ENCODE results near the gene PDZRN3. TPM values are rescaled to one million over a fixed set of nuclear protein-coding genes. Genes with fewer than 3 reads are reported as not detected.

The PDZRN3 gene
- total and polyA plus RNA-seq, 2 donors (not counting 3 experiments of a cell fraction or from before 2014, with no cell fraction given) = not detected

- Histone ChIP-seq H3K27me3 (ENCODE audit: control insufficient read depth in 2 of 2, insufficient read depth in 2 of 2, low read length in 2 of 2) (no peaks in the 10 kb centered on the region), H3K36me3 (ENCODE audit: control insufficient read depth in 2 of 2, extremely low read depth in 1 of 2, insufficient read depth in 2 of 2, low read length in 2 of 2) (no peaks in the 10 kb centered on the region), H3K4me3 (replicated peaks in 1 of 3; ENCODE audit: insufficient read depth in 1 of 3, low read depth in 1 of 3, low read length in 3 of 3) (no peak overlapping the region), H3K4me2 (ENCODE audit: insufficient read depth, low read length) (no peak overlapping the region), H4K20me1 (replicated peaks; ENCODE audit: control insufficient read depth, extremely low read depth, insufficient read depth, low read length) (no peaks in the 10 kb centered on the region), H3K27ac (ENCODE audit: insufficient read depth, low read depth, low read length) (no peak overlapping the region), H2AFZ (ENCODE audit: low read depth, low read length) (no peak overlapping the region), H3K79me2 (ENCODE audit: control insufficient read depth, insufficient read depth, low read length) (no peaks in the 10 kb centered on the region), H3K4me1 (ENCODE audit: control insufficient read depth, extremely low read depth, insufficient read depth, low read length) (peaks cover 10% of the 10 kb centered on the region), H3K9ac (replicated peaks; ENCODE audit: extremely low read depth, insufficient read depth, low read length) (no peak overlapping the region), H3K9me1 (replicated peaks; ENCODE audit: control insufficient read depth, extremely low read depth, insufficient read depth, low read length) (no peaks in the 10 kb centered on the region), H3K9me3 (replicated peaks; ENCODE audit: control insufficient read depth, insufficient read depth, low read length) (no peaks in the 10 kb centered on the region)
- intact Hi-C loops (cut with micrococcal nuclease) = no loop called here
- dilution Hi-C loops (cut with MboI; ENCODE audit: extremely low pct_ligation_motif_present, low sequenced_read_pairs) = no loop called here
- ChIA-PET CTCF (no interaction called here), POLR2A (no interaction called here)
- DNase-seq (ENCODE audit: low read depth, low spot score) = no peak
- FAIRE-seq = no peak
- TF ChIP-seq JUN (IDR thresholded peaks at IDR 0.05; ENCODE audit: borderline replicate concordance, insufficient read depth, insufficient read length, low read depth) (no peak), POLR2A (IDR thresholded peaks at IDR 0.05; ENCODE audit: low read depth, low read length) (no peak), POLR2AphosphoS5 (IDR thresholded peaks at IDR 0.05; ENCODE audit: insufficient read depth, low read depth, low read length) (no peak), MYC (IDR thresholded peaks at IDR 0.05; ENCODE audit: low read depth, low read length) (no peak), FOS (IDR thresholded peaks at IDR 0.05; ENCODE audit: borderline replicate concordance, insufficient read depth, low read length) (no peak), EZH2 (IDR thresholded peaks at IDR 0.05; ENCODE audit: borderline replicate concordance, low read depth, low read length, severe bottlenecking) (no peak), GATA2 (IDR thresholded peaks at IDR 0.05; ENCODE audit: insufficient read depth, insufficient read length, low read depth, low read length) (no peak), CTCF (IDR thresholded peaks at IDR 0.05; ENCODE audit: extremely low read depth in 1 of 2, insufficient read depth in 1 of 2, low read depth in 1 of 2, low read length in 2 of 2) (no peak)
- TF ChIP-seq, protein P1, sequence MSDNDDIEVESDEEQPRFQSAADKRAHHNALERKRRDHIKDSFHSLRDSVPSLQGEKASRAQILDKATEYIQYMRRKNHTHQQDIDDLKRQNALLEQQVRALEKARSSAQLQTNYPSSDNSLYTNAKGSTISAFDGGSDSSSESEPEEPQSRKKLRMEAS (IDR thresholded peaks at IDR 0.05; ENCODE audit: insufficient read depth, insufficient read length) = no peak
- BruUV-seq (replicated peaks) = no TSS peak
Measured at GRCh38 chr3:73380735-73381532, 243.8 kb downstream of the PDZRN3 start.
